Endothelial cell of umbilical vein (primary cell): ENCODE results near the gene C2CD3. TPM values are rescaled to one million over a fixed set of nuclear protein-coding genes. Genes with fewer than 3 reads are reported as not detected.
A peak's percentile ranks its signal among the peaks of the same experiment; 100 is the strongest.

Source experiments
- BruUV-seq: library from RNA; stranded (reverse); fragments of 400-500 nt; replicated peaks from 2 replicates; lab custom pipeline; 2021; lab: Mats Ljungman, UMichigan
- CTCF ChIA-PET: fragments of 300-600, 350-600 bp; sonication (Branson Sonifier 250); formaldehyde crosslinking; loops from one replicate; lab custom pipeline; 2021; ENCODE audit warnings: antibody characterized with exemption, inconsistent platforms; lab: Charles Lee
- POLR2A ChIA-PET: fragments of 300-600, 350-600 bp; sonication (Branson Sonifier 250); formaldehyde crosslinking; loops from one replicate; lab custom pipeline; 2021; ENCODE audit warnings: antibody characterized with exemption, inconsistent platforms; lab: Charles Lee
- DNase-seq: peaks from one replicate; pipeline ENCODE4 v3.0.0-alpha.2; 2011; ENCODE audit warnings: low read depth, low spot score
- FAIRE-seq: peaks from 2 replicates; lab custom pipeline; 2011; peaks lifted over from hg19 to GRCh38; lab: Jason Lieb, UNC
- H2AFZ ChIP-seq: 2 replicates; pipeline ENCODE4 v1.6.0; 2012; ENCODE audit warnings: low read depth, low read length, control low read depth, inconsistent platforms
- H3K27ac ChIP-seq: 2 replicates; pipeline ENCODE4 v1.5.1; 2011; ENCODE audit warnings: low read depth, mild to moderate bottlenecking, control low read depth, low read length, moderate library complexity; ENCODE audit not compliant: insufficient read depth
- H3K27me3 ChIP-seq, 2 experiments: 2 replicates each; pipeline versions ENCODE4 v1.6.0 to v1.6.1; 2011; ENCODE audit warnings: low read length in 2 of 2, mixed read lengths in 1 of 2; ENCODE audit not compliant: control insufficient read depth in 2 of 2, insufficient read depth in 2 of 2
- H3K36me3 ChIP-seq, 2 experiments: 2 replicates in 1 of 2; 3 replicates in 1 of 2; pipeline ENCODE4 v1.5.1; 2011; ENCODE audit warnings: low read length in 2 of 2, mild to moderate bottlenecking in 1 of 2, moderate library complexity in 1 of 2; ENCODE audit not compliant: control insufficient read depth in 2 of 2, insufficient read depth in 2 of 2; ENCODE audit errors: extremely low read depth in 1 of 2
- H3K4me1 ChIP-seq: 3 replicates; pipeline ENCODE4 v1.5.1; 2011; ENCODE audit warnings: mild to moderate bottlenecking, low read length; ENCODE audit not compliant: control insufficient read depth, insufficient read depth; ENCODE audit errors: extremely low read depth
- H3K4me2 ChIP-seq: 2 replicates; pipeline ENCODE4 v1.6.1; 2011; ENCODE audit warnings: low read length, control low read depth, mixed read lengths; ENCODE audit not compliant: insufficient read depth
- H3K4me3 ChIP-seq, 3 experiments: fragments of 200-600 bp in 1 of 3; sonication (generic), shearing (Covaris generic) in 1 of 3; replicated peaks in 1 of 3; 2 replicates each; pipeline ENCODE4 v1.5.1; 2011 to 2016; ENCODE audit warnings: control low read depth in 3 of 3, low read length in 3 of 3, mild to moderate bottlenecking in 2 of 3, inconsistent platforms in 1 of 3, low read depth in 1 of 3, moderate library complexity in 1 of 3; ENCODE audit not compliant: insufficient read depth in 1 of 3
- H3K79me2 ChIP-seq: 2 replicates; pipeline ENCODE4 v1.6.0; 2012; ENCODE audit warnings: low read length, inconsistent platforms; ENCODE audit not compliant: control insufficient read depth, insufficient read depth
- H3K9ac ChIP-seq: replicated peaks from 2 replicates; pipeline ENCODE3; 2011; ENCODE audit warnings: low read length, control low read depth; ENCODE audit not compliant: insufficient read depth; ENCODE audit errors: extremely low read depth
- H3K9me1 ChIP-seq: replicated peaks from 3 replicates; pipeline ENCODE4 v1.6.0; 2011; ENCODE audit warnings: mild to moderate bottlenecking, low read length; ENCODE audit not compliant: control insufficient read depth, insufficient read depth; ENCODE audit errors: extremely low read depth
- H3K9me3 ChIP-seq: replicated peaks from 2 replicates; pipeline ENCODE4 v1.5.1; 2012; ENCODE audit warnings: low read length, inconsistent platforms; ENCODE audit not compliant: control insufficient read depth, insufficient read depth
- H4K20me1 ChIP-seq: replicated peaks from 2 replicates; pipeline ENCODE3; 2011; ENCODE audit warnings: mild to moderate bottlenecking, low read length; ENCODE audit not compliant: control insufficient read depth, insufficient read depth; ENCODE audit errors: extremely low read depth
- CTCF ChIP-seq, 2 donors: IDR thresholded peaks; 1 replicate in 1 of 2; 2 replicates in 1 of 2; pipeline ENCODE4 v1.5.1; 2011; ENCODE audit warnings: low read length in 2 of 2, mild to moderate bottlenecking in 2 of 2, moderate library complexity in 2 of 2, control low read depth in 1 of 2, inconsistent platforms in 1 of 2, low read depth in 1 of 2; ENCODE audit not compliant: insufficient read depth in 1 of 2; ENCODE audit errors: extremely low read depth in 1 of 2
- FOS ChIP-seq: IDR thresholded peaks from 2 replicates; pipeline ENCODE4 v1.6.1; 2011; ENCODE audit warnings: mild to moderate bottlenecking, low read length, moderate library complexity, borderline replicate concordance; ENCODE audit not compliant: insufficient read depth
- JUN ChIP-seq: IDR thresholded peaks from 2 replicates; pipeline ENCODE4 v1.6.1; 2011; ENCODE audit warnings: borderline replicate concordance, low read depth; ENCODE audit not compliant: insufficient read length, insufficient read depth
- MYC ChIP-seq: IDR thresholded peaks from one replicate; pipeline ENCODE4 v1.6.1; 2011; ENCODE audit warnings: mild to moderate bottlenecking, low read depth, low read length
- POLR2A ChIP-seq: IDR thresholded peaks from 2 replicates; pipeline ENCODE4 v1.6.1; 2012; ENCODE audit warnings: low read depth, mild to moderate bottlenecking, control low read depth, low read length
- dilution Hi-C: fragments of 300-500 bp; cut with MboI; formaldehyde crosslinking; loops from one replicate; pipeline ENCODE4 v1.15.0; 2019; ENCODE audit warnings: low sequenced_read_pairs; ENCODE audit not compliant: extremely low pct_ligation_motif_present
- intact Hi-C: fragments of 100-400 bp; cut with micrococcal nuclease; formaldehyde crosslinking; loops from one replicate; pipeline ENCODE4 v1.10.0; 2022
- polyA plus RNA-seq, 4 experiments: library from polyadenylated mRNA; depleted of rRNA in 3 of 4; stranded (reverse) in 3 of 4; unstranded in 1 of 4; fragments of >200 nt; gene quantifications; 2 replicates each; pipeline versions ENCODE4 v1.2.1 to v1.2.3, GENCODE V29; 2011 to 2012; ENCODE audit warnings: missing spikeins in 1 of 4
- total RNA-seq: library from RNA; stranded (reverse); gene quantifications from 2 replicates; pipeline ENCODE4 v1.2.3, GENCODE V29; 2021

The C2CD3 gene
- total and polyA plus RNA-seq, 2 donors (not counting 3 experiments of a cell fraction or from before 2014, with no cell fraction given) = 12.9 to 36.6 TPM

- no peak overlapping the region for H3K9ac ChIP-seq
- CTCF ChIA-PET = no interaction called here
These were observed 8.6 kb upstream of the C2CD3 start for GRCh38 chr11:74179234-74180052.

More at GRCh38 chr11:74179234-74180052, 8.6 kb upstream of the C2CD3 start:
- FAIRE-seq (peak; percentile 37), DNase-seq (peak; percentile 17)
- Histone ChIP-seq H3K36me3 (no peaks in the 10 kb centered on the region), H3K9me3 (no peaks in the 10 kb centered on the region), H3K4me2 (no peak overlapping the region), H3K4me3 (no peak overlapping the region), H3K4me1 (no peaks in the 10 kb centered on the region), H2AFZ (no peak overlapping the region), H3K79me2 (peaks cover 2% of the 10 kb centered on the region), H3K27ac (no peak overlapping the region), H3K9me1 (no peaks in the 10 kb centered on the region), H3K27me3 (no peaks in the 10 kb centered on the region), H4K20me1 (no peaks in the 10 kb centered on the region)
- TF ChIP-seq POLR2A (no peak), FOS (peak; percentile 45), CTCF (IDR thresholded peaks at IDR 0.05; ENCODE audit: extremely low read depth in 1 of 2, insufficient read depth in 1 of 2, low read depth in 1 of 2, low read length in 2 of 2) (no peak), JUN (peak; percentile 21), MYC (no peak)
- dilution Hi-C loops = no loop called here
- no TSS peak for BruUV-seq
- POLR2A ChIA-PET = no interaction called here
- intact Hi-C loops = no loop called here
